HG03039 (cell line): ENCODE data around the gene MRPL41.
"Not testable (repeated sequence)": the region's sequence is repeated elsewhere in the genome, so short reads cannot be mapped to it uniquely, and the experiment has no call there.

Experiments
- ATAC-seq: cut with Tn5 transposase; IDR thresholded peaks from one replicate; pipeline ENCODE4 v1.9.1; 2021; ENCODE audit warnings: mild to moderate bottlenecking, moderate library complexity; ENCODE audit not compliant: unreplicated experiment

Gene MRPL41

DNA sequence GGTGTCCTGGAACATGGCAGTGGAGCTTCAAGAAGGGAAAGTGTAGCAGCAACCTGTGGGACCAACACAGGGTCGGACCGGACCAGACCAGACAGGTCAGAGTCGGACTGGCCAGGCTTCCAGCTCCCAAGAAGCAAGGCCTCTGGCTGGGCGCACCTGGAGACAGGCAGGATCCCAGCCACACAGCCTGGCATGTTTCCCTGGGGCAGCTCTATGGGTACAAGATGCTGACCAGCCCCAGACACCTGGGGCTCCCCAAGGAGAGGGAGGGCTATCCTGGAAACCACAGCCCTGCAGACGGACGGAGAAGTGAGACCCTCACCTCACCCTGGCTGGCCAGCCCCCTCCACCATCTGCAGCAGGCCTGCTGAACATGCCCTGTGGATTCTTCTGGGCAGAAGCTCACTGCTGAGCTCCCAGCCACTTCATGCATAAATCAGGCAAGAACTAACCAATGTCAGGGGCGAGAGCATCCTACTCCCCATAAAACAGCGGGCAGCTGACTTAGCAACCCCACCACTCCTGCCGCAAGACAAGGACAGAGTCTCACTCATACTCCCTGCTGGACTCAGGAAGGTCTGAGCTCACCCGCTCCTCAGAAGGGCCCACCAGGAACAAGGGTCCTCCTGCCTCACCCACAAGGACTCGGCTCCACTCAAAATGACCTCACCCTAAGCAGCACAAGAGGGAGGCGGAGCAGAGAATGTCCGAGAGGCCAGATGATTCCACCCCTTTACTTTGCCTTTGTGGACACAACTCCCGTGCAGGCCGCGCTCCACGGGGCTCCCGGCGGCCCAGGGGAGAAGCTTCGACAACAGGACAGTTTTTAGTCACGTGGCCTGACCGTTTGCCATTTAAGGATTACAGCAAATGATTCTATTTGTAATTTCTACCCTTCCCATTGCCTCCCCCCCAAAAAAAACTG is 29.9 kb downstream of the MRPL41 start:
- ATAC-seq: no peak

DNA sequence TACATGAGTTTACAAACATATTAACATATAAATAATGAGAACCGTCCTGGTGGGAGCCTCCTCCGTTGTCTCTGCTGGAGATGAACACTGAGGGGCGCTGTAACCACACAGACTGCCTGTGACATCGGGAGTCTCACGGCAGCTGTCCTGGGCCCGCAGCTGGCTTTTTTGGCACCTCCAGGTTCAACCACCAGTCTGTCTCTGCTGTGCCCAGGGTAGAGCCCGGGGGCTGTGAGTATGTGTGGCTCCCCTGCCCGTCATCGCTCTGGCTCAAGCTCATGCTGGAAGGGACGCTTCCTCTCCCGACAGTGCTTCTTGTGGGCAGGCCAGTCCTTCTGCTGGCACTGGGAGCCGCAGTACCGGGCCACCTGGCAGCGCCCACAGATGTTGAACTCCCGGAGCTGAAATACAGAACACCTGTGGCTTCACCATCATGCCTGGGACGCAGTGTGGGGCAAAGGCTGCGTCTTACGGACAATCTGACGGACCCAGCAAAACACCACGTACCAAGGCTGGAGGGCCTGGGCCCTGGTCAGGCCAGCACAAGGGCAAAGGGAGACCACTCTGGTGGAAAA is 30.7 kb downstream of the MRPL41 start:
- ATAC-seq: no peak

DNA sequence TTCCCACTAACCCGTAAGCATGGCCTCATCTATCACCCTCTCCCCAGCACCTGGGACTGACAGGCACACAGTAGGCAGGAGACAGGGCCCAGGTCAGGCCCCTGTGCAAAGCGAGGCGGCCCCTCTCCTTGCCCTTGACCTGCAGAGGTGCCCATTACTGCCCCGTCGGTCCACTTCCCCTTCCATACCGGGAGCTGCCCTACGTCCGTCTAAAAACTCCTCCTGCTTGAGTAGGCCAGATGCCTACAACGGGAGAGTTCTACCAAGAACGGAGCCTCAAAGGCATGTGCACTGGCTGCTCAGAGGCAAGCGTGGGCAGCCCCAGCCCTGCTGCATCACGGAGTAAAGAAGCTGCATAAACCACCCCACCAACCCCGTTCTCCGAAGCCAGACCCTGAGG is 31.7 kb downstream of the MRPL41 start:
- ATAC-seq: no peak

DNA sequence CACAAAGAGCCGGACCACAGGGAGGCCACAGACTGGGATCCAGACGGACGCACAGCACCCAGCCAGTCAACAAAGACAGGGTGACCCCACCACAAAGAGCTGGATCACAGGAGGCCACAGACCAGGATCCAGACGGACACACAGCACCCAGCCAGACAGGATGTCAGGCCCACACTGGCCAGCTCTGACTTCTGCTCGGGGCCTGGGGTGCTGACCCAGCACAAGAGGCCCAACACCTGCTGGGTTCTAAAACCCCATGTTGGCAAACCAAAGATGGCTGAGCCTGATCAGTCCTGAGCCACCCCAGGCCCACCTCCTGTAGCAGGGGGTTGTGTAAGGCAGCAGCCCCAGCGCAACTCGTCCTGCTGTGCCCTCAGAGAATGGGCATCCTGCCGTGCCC is 32.3 kb downstream of the MRPL41 start:
- no peak for ATAC-seq

DNA sequence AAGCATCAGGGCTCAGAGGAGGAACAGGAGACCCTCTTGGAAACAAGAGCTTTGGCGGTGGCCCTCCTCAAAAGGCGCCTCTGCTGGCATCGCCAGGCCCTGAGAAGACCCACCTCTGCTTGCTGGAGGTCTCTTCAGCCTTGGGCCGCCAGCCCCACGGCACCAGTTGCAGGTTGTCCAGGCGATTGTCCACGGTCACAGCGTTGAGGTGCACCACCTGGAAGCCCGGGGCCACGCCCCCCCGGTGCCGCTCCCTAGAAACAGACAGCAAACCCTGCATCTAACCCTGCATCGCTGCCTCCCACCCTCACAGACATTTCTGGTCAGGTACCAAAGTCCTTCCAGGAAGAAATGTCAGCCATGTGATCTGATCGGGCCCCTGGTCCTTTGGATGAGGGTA is 35.2 kb downstream of the MRPL41 start:
- ATAC-seq: no peak

DNA sequence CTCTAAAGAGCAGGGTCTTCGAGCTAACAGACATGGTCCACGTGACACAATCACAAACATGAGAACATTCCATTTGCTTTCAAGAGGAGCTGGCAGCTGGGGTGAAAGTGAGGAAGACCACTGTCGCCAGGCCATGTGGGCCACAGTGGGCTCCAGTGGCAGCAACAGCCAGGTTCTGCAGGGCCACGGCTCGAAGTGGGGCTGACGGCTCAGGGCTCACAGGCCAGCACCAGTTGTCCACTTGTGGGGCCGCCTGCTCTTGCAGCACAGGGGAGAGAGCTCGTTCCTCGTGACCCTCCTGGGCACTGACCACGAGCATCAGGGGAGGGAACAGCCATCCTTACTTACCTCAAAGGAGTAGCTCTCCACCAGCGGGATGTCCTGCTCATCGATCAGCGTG is 36.6 kb downstream of the MRPL41 start:
- no peak for ATAC-seq

DNA sequence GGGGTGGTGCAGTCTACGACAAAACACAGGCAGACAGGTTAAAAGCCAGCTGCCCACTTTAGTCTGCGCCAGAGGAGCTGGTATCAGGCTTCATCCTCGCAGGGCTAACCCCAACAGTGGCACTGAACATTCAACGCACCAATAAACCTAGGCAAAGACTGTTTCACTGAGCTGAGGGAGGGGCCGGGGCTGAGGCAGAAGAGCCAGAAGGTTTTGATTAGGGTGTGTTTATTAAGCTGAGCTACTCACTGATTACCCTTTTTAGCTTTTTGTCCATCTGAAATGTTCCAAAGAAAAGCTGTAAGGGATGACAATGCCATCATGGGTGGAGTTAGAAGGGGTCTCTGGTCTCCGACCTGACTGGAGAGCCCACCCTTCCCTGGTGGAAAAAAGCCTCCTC is 37.2 kb downstream of the MRPL41 start:
- no peak for ATAC-seq

DNA sequence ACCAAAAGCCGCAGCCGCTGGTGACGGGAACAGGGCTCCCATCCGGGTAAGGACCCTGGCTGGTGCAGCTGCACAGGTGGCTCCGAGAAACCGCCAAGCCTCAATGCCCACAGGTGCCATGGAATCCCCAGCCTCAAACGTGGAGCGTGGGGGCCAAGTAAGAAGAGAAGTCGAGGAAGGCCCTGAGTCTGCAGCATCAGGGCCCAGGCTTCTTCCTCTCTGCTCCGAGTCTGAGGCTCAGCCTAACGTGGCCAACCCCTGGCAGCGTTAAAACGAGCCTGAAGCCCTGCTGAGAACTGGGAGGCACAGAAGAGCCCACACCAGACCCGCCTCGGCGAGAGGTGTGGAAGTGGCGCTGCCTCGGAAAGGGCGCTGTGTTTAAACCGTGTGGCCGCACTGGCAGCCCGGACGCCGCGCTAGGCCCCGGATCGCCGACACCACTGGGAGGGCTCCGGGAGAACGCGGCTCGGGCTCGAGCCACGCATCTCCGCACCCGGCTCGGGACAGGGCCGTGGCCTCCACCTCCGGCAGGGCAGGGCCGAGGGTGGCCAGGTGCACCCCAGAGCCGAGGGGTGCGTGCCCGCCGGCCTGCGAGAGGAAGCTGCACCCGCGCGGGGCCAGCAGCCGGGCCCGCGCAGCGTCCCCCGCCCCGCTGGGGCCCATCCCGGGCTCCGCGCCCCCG is 37.9 kb downstream of the MRPL41 start:
- ATAC-seq: peak; percentile 3

DNA sequence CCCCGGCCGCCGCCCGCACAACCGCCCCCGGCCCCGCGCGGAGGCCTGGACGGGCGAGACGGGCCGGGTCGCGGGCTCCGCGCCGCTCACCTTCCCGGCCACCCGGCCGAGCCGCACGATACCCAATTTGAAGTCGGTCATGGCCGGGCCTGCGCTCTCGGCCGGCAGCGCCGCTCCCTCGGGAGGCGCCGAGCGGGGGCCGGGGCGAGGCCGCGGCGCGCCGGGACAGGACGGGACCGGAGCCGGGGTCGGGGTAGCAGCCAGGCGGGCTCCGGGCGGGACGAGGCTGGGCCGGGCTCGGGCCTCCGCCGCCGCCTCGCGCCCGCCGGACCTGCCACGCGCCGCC is 38.4 kb downstream of the MRPL41 start:
- ATAC-seq: peak; percentile 7

DNA sequence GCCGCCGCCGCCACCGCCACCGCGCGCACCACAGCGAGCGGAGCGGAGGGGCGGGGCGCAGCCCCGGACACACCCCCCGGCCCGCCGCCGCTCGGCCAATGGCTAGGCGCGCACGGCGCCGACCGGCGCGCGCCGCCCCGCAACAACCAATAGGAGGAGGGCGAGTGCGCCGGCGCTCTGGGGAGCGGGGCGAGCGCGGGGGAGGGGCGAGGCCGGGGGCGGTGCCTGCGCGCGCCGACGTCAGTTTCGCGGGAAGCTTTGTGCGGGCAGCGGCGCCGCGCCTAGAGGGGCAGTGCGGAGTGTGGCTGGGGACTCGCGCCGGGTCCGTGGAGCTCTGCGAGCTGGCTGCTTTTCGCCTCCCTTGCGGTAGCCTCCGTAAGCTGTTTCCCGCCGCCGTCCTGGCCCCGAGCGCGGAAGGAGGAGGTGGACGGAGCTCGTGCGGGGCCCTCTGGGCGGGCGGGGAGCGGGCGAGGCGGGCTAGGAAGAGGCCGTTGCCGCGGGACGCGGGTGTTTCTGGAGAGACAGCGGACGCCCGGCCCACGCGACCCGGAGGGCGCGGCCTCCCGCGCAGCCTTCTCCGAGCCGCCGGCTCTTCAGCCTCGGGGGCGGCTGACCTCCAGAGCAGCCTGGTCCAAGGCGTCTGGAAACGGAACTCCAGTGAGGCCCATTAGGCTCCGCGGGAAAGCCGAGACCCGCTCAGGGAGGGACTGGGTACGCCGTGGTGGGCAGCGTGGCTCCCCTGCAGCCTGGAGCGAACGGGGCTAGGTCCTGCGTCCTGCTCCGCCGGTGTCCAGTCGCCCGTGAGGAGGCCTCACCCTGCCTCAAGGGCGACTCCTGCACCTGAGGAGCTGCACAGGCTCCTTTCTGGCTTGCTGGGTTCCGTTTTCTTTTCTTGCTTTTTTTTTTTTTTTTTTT is 39.0 kb downstream of the MRPL41 start, which contains the start of gene ZMYND19:
Gene ZMYND19 (minus strand): TSS at position 44 of the 915 bp plus-strand sequence. CDS start 249 bp downstream, outside the sequence.
- peak; percentile 81 for ATAC-seq

DNA sequence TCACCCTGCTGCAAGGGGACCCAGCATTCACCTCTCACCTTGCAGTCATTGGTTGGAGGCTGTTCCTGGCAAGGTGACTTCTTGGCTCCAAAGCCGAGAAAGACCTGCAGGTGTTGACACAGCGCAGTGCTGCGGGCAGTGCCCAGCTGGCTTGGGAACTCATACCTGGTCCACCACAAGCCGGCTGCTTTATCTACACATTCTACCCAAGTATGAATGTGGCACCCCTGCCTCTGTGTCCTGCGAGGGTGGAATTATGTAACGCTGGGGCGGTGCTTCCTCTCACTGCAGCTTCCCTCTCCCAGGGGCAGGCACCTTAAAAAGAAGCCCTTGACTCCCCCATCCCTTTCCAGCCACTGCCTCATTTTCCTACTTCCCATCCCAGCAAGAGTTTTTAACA is 41.1 kb downstream of the MRPL41 start:
- no peak for ATAC-seq

DNA sequence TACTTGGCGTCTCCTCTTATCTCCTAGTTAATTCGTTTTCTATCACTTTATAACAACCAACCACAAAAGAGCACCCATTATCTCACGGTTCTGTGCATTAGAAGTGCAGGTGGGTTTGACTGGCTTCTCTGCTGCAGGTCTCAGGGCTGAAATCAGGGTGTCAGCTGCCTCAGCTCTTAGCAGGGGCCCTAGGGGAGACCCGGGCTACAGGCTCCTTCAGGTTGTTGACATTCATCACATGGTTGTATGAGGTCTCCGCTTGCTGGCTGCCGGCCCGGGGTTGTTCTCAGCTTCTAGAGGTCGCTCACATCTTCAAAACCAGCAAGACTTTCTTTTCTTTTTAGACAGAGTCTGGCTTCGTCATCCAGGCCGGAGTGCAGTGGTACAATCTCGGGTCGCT is 41.5 kb downstream of the MRPL41 start:
- no peak for ATAC-seq

DNA sequence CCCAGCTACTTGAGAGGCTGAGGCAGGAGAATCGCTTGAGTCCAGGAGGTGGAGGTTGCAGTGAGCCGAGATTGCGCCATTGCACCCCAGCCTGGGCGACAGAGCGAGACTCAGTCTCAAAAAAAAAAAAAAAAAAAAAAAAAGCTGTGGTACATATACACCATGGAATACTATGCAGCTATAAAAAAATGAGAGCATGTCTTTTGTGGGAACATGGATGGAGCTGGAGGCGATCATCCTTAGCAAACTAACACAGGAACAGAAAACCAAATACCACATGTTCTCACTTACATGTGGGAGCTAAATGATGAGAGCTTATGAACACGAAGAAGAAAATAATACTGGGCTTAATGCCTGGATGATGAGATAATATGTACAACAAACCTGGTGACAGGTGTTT is 44.9 kb downstream of the MRPL41 start:
- ATAC-seq: not testable (repeated sequence)

DNA sequence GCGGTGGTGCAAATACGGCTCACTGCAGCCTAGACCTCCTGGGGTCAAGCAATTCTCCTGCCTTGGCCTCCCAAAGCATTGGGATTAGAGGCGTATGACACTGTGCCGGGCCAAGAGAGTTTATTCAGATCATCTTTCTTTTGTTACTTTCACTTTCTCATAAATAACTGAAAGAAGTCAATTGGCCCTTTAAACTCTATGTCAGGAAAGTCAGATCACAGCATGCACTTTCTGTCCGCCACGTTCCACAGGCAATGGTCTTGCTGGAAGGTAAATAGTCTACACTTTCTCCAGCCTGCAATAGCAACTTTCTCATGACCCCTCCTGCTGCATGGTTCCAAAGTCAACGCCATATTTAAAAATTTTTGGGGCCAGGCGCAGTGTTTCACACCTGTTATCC is 47.3 kb downstream of the MRPL41 start:
- no peak for ATAC-seq
